GM23248 (cell line): ENCODE measurements around the gene OR2V1.

Experiments used
- EZH2 ChIP-seq: fragments of 200-600 bp; sonication (generic); IDR thresholded peaks from 2 replicates; pipeline ENCODE4 v1.6.1; 2018; ENCODE audit warnings: antibody characterized with exemption, mild to moderate bottlenecking; ENCODE audit not compliant: insufficient read depth, poor library complexity, severe bottlenecking
- EZH2phosphoT487 ChIP-seq: fragments of 200-600 bp; sonication (generic); IDR thresholded peaks from 2 replicates; pipeline ENCODE4 v1.6.1; 2018; ENCODE audit warnings: antibody characterized with exemption, moderate library complexity, mild to moderate bottlenecking, low read depth; ENCODE audit not compliant: insufficient read depth

- TF ChIP-seq EZH2, result no peak
- TF ChIP-seq EZH2phosphoT487, result no peak
These were observed 46.3 kb downstream of the OR2V1 start for GRCh38 chr5:181084621-181085195.
